ENCODE data around the gene RAB11FIP4.
A peak's percentile ranks its signal among the peaks of the same experiment; 100 is the strongest.

RAB11FIP4 gene

DNA sequence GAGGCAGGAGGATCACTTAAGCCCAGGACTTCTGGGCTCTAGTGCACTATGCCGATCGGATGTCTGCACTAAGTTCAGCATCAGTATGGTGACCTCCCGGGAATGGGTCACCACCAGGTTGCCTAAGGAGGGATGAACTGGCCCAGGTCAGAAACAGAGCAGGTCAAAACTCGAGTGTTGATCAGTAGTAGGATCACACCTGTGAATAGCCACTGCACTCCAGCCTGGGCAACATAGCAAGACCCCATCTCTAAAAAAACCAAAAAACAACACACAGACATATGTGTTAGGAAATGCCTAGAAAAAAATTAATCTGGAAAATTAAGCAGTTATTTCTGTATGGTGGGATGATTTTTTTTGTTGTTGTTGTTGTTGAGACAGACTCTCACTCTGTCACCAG, 127.0 kb downstream of the RAB11FIP4 start:
- DNase-seq (ENCODE audit: low read depth), result no peak
- no peak overlapping the region for H3K4me3 ChIP-seq (ENCODE audit: low read depth, low read length)
- TF ChIP-seq, protein P1, sequence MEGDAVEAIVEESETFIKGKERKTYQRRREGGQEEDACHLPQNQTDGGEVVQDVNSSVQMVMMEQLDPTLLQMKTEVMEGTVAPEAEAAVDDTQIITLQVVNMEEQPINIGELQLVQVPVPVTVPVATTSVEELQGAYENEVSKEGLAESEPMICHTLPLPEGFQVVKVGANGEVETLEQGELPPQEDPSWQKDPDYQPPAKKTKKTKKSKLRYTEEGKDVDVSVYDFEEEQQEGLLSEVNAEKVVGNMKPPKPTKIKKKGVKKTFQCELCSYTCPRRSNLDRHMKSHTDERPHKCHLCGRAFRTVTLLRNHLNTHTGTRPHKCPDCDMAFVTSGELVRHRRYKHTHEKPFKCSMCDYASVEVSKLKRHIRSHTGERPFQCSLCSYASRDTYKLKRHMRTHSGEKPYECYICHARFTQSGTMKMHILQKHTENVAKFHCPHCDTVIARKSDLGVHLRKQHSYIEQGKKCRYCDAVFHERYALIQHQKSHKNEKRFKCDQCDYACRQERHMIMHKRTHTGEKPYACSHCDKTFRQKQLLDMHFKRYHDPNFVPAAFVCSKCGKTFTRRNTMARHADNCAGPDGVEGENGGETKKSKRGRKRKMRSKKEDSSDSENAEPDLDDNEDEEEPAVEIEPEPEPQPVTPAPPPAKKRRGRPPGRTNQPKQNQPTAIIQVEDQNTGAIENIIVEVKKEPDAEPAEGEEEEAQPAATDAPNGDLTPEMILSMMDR (IDR thresholded peaks at IDR 0.05; ENCODE audit: low read depth, low read length, missing control alignments), result no peak

DNA sequence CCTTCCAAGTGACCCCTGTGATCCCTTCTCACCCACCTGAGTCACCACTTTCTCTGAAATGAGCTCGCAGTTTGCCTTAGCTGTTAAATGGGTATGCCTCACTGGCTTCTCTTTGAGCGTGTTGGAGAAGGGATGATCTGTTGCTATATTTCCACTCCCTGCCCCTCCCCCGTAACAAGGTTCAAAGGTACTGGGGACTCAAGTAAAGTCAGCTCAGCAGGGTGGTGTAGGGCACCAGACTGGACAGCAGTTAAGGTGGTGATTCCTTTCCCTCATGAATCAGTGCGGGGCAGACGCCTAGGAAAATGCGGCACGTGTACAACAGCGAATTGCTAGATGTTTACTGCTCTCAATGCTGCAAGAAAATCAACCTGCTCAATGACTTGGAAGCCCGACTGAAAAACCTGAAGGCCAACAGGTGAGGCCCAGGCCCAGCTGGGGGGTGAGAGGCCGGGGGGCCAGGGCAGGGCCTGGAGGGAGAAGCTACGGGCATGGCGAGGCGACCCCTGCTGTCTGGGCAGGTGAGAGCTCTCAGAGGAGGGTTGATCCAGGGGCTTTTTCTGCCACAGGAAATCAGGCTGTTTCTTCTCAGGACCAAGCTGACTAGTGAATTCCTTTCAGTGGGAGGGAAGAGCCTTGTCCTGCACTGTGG, 130.3 kb downstream of the RAB11FIP4 start:
- H3K4me3 ChIP-seq (ENCODE audit: low read depth, low read length), result no peak overlapping the region
- DNase-seq (ENCODE audit: low read depth), result no peak
- TF ChIP-seq, protein P1 (IDR thresholded peaks at IDR 0.05; ENCODE audit: low read depth, low read length, missing control alignments), result no peak

DNA sequence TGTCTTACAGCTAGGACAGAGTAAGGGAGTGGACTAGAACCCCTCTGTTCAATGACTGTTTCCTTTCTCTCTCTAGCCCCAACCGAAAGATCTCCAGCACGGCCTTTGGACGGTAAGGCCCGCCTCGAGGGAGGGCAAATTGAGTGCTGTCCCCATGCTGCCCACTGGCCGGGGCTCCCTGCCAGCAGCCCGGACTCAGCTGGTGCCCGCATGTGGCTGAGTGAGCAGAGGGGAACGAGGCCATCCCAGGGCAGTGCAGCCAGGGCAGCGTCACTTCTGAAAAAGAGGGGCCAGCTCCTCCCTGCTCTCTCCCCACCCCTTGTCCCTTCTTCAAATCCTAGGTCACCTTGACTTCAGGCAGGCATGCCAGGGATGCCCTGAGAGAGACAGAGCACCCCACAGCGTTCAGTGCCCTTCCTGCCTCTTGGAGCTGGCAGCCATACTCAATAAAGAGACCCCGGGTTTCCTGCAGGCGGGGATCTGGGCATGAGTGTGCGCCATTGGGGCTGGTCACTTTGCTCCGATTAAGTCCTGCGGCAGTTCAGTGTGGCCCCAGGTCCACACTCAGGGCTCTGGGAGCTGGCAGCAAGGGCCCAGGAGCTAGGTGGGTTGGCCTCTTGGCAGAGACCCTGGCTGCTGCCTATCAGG, 130.9 kb downstream of the RAB11FIP4 start:
- DNase-seq (ENCODE audit: low read depth), result no peak
- TF ChIP-seq, protein P1 (IDR thresholded peaks at IDR 0.05; ENCODE audit: low read depth, low read length, missing control alignments), result no peak

DNA sequence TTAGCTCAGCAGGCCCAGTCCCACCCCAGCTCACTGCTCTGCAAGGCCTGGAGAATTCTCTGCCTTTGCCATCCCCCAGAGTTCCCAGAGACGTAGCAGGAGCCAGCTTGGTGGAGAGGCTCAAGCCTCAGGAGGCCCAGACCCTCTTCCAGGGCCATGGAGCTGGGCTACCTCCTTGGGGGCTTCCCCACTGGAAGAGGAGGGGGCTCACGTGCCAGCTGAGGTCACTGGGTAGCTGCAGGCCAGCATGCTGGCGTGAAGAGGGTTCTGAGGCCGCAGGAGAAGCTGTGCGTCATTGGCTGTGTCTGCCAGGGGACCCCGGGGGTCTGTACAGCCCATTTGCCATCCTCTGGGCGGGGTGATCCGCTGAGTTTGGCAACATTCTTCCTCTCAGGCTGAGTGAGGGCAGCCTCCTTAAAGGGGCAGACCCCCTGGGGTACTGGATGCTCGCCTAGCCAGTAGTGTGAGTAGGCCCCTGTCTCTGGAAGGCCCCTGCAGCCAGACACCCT, 131.6 kb downstream of the RAB11FIP4 start:
- TF ChIP-seq, protein P1 (IDR thresholded peaks at IDR 0.05; ENCODE audit: low read depth, low read length, missing control alignments), result no peak
- H3K4me3 ChIP-seq (ENCODE audit: low read depth, low read length), result no peak overlapping the region
- DNase-seq (ENCODE audit: low read depth), result no peak

More for the DNA sequence above, 130.9 kb downstream of the RAB11FIP4 start:
- H3K4me3 ChIP-seq (ENCODE audit: low read depth, low read length), result no peak overlapping the region

DNA sequence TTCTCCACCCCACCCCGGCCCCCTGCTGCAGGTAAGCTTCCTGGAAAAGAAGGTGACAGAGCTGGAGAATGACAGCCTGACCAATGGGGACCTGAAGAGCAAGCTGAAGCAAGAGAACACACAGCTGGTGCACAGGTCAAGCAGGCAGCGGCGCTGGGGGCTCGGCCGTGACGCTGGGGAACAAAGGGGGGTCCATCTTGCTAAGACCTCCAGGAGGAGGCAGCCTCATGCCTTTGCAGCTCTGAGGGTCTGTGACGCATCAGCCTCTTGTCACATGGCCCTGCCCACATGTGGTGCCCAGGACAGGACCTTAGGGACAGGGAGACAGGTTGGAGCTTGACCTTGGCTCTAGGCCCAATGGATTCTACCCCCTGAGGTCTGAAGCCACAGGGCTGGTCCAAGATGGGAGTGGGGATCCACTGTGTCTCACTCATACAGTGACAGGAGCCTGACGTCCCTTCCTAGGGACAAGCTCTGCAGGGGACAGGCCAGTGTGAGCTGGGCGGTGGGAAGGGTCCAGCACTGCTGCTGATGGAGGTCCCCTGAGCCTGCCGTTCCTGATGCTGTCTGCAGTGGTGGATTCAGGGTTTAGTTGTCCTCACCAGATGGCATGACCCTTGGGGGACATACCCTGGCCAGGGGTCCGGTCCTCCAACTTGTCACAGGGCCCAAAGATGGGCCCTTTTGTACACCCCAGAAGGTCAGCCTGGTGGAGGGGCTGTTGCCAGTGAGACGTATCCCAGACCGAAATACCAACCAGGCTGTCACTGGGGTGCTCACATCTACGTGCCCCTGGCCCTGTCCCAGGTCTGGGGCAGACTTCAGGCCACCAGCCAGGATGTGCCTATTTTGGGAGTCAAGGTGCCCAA, 132.6 kb downstream of the RAB11FIP4 start:
- no peak for DNase-seq (ENCODE audit: low read depth)
- no peak overlapping the region for H3K4me3 ChIP-seq (ENCODE audit: low read depth, low read length)
- TF ChIP-seq, protein P1 (IDR thresholded peaks at IDR 0.05; ENCODE audit: low read depth, low read length, missing control alignments), result no peak

DNA sequence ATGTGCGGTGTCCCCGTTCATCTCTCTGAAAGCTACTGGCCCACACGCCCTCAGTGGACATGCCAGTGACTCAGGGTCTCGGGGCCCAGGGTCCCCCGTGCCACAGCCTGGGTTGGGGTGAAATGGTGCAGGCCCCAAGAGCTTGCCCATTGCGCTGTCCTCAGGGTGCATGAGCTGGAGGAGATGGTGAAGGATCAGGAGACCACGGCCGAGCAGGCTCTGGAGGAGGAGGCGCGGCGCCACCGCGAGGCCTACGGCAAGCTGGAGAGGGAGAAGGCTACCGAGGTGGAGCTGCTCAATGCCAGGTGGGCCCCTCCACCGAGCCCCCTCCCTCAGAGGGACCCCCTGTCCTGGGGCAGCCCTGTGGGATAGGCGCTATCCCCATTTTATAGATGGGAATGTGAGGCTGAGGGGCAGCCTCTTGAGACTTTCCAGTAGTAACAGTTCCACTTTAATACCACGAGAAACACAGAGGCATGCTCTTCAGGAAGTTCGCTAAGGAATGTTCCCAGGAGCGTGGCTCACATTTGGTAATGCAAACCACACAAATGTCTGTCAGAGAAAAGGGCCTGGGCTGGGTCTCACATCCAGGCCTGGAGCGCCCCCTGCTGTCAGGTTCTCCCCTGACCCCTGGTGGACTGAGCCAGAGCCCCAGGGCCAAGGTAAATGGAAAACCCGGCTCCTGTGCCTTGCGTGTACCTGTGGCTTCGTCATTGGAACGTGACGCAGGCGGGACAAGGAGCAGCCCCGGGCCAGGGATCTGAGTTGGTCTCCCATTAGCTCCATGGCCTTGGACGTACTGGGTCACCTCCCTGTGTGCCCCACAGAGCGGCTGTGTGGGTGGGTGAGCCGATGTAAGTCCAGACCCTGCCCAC, 133.7 kb downstream of the RAB11FIP4 start:
- TF ChIP-seq, protein P1 (IDR thresholded peaks at IDR 0.05; ENCODE audit: low read depth, low read length, missing control alignments), result peak; percentile 92
- DNase-seq (ENCODE audit: low read depth), result no peak
- H3K4me3 ChIP-seq (ENCODE audit: low read depth, low read length), result no peak overlapping the region
